ENCODE data around the gene KIAA0825.
"Not testable (repeated sequence)": the region's sequence is repeated elsewhere in the genome, so short reads cannot be mapped to it uniquely, and the experiment has no call there.

GRCh38 chr5:94170158-94170557 is 448.2 kb downstream of the KIAA0825 start:
- TF ChIP-seq EZH2 (IDR thresholded peaks at IDR 0.05; ENCODE audit: insufficient read depth, poor library complexity, severe bottlenecking); EZH2phosphoT487 (IDR thresholded peaks at IDR 0.05; ENCODE audit: insufficient read depth, low read depth): not testable (repeated sequence)
